HG03066 (cell line): ENCODE measurements around the gene MMP11.

Source experiments
- ATAC-seq: cut with Tn5 transposase; IDR thresholded peaks from one replicate; pipeline ENCODE4 v1.9.1; 2021; ENCODE audit warnings: low read depth; ENCODE audit not compliant: unreplicated experiment

Gene MMP11

GRCh38 chr22:23779731-23780130 is 7.1 kb downstream of the MMP11 start:
- ATAC-seq: no peak

GRCh38 chr22:23780146-23780748 is 7.6 kb downstream of the MMP11 start:
- no peak for ATAC-seq

GRCh38 chr22:23781065-23781464 is 8.4 kb downstream of the MMP11 start:
- ATAC-seq: no peak

GRCh38 chr22:23781511-23782183 is 9.0 kb downstream of the MMP11 start:
- no peak for ATAC-seq

- ATAC-seq: no peak
These were observed 9.6 kb downstream of the MMP11 start for GRCh38 chr22:23782252-23782651.

- ATAC-seq: no peak
These were observed 10.1 kb downstream of the MMP11 start for GRCh38 chr22:23782703-23783102.

GRCh38 chr22:23783265-23784150 is 10.9 kb downstream of the MMP11 start:
- ATAC-seq: no peak

GRCh38 chr22:23784215-23784732 is 11.6 kb downstream of the MMP11 start:
- no peak for ATAC-seq

- ATAC-seq: no peak
These were observed 13.6 kb downstream of the MMP11 start for GRCh38 chr22:23786261-23786710.

GRCh38 chr22:23786752-23787599 is 14.3 kb downstream of the MMP11 start, which contains the start of gene SMARCB1:
TSS of gene SMARCB1 (plus strand) at chr22:23786966. CDS start at chr22:23787170, 204 bp downstream.
- ATAC-seq: peak; percentile 80

- ATAC-seq: no peak
These were observed 14.9 kb downstream of the MMP11 start for GRCh38 chr22:23787600-23787896.

- no peak for ATAC-seq
These were observed 15.3 kb downstream of the MMP11 start for GRCh38 chr22:23787910-23788309.

GRCh38 chr22:23789121-23789520 is 16.5 kb downstream of the MMP11 start:
- ATAC-seq: no peak

- ATAC-seq: no peak
These were observed 17.0 kb downstream of the MMP11 start for GRCh38 chr22:23789638-23790037.

GRCh38 chr22:23790819-23791737 is 18.4 kb downstream of the MMP11 start:
- ATAC-seq: no peak

GRCh38 chr22:23791738-23792645 is 19.3 kb downstream of the MMP11 start:
- no peak for ATAC-seq

GRCh38 chr22:23793326-23793725 is 20.7 kb downstream of the MMP11 start:
- no peak for ATAC-seq

- ATAC-seq: no peak
These were observed 23.8 kb downstream of the MMP11 start for GRCh38 chr22:23796461-23796860.
